HCT116 (cell line): ENCODE results near the gene C4orf51. TPM values are rescaled to one million over a fixed set of nuclear protein-coding genes. Genes with fewer than 3 reads are reported as not detected.

ENCODE experiments used
- ATAC-seq: fragments of 200-7000 bp; cut with Tn5 transposase; 2 replicates; pipeline ENCODE4 v1.9.1; 2020; ENCODE audit warnings: mild to moderate bottlenecking, moderate library complexity
- BruUV-seq: library from RNA; stranded (reverse); fragments of 400-500 nt; replicated peaks from 2 replicates; lab custom pipeline; 2021; lab: Mats Ljungman, UMichigan
- CTCF ChIA-PET: fragments of 300-600 bp; sonication (Branson Sonifier 250); formaldehyde crosslinking; loops from one replicate; lab custom pipeline; 2021; ENCODE audit warnings: antibody characterized with exemption; lab: Charles Lee
- POLR2A ChIA-PET: fragments of 300-600, 350-600 bp; sonication (Branson Sonifier 250); formaldehyde crosslinking; loops from one replicate; lab custom pipeline; 2021; ENCODE audit warnings: antibody characterized with exemption; lab: Charles Lee
- RAD21 ChIA-PET, 2 experiments: fragments of 300-600 bp; sonication (Branson Sonifier 250); formaldehyde crosslinking; loops; one replicate each; lab custom pipeline; 2023; ENCODE audit warnings: low total read pairs in 2 of 2; ENCODE audit not compliant: uncharacterized antibody in 2 of 2, unreplicated experiment in 2 of 2, low non-redundant PET in 1 of 2; lab: Charles Lee
- DNase-seq: peaks from one replicate; pipeline ENCODE4 v3.0.0-alpha.2; 2010; ENCODE audit warnings: low read depth, low spot score
- H2AFZ ChIP-seq: fragments of 200-600 bp; shearing (Covaris generic), sonication (generic); 2 replicates; pipeline ENCODE4 v1.6.1; 2017; ENCODE audit warnings: low read depth, mixed run types, mixed read lengths, antibody characterized with exemption, low read length; ENCODE audit not compliant: poor library complexity, severe bottlenecking
- H3K27ac ChIP-seq: 2 replicates; pipeline ENCODE4 v1.5.1; 2012; ENCODE audit warnings: low read depth, low read length
- H3K27me3 ChIP-seq: fragments of 200-600 bp; sonication (generic); 2 replicates; pipeline ENCODE4 v1.6.1; 2016; ENCODE audit warnings: mixed run types, low read length, mixed read lengths; ENCODE audit not compliant: insufficient read depth
- H3K36me3 ChIP-seq, 2 experiments: fragments of 200-500 bp in 1 of 2; fragments of 200-600 bp in 1 of 2; sonication (Bioruptor generic) in 1 of 2; sonication (generic) in 1 of 2; 2 replicates each; pipeline versions ENCODE4 v1.5.1 to v1.6.1; 2014 to 2016; ENCODE audit warnings: low read length in 2 of 2, inconsistent platforms in 1 of 2, mixed read lengths in 1 of 2, mixed run types in 1 of 2; ENCODE audit not compliant: insufficient read depth in 2 of 2, control insufficient read depth in 1 of 2
- H3K4me1 ChIP-seq, 2 experiments: fragments of 200-600 bp in 1 of 2; sonication (generic) in 1 of 2; 2 replicates each; pipeline versions ENCODE4 v1.5.1 to v1.6.1; 2012 to 2017; ENCODE audit warnings: low read length in 2 of 2, inconsistent platforms in 1 of 2, mild to moderate bottlenecking in 1 of 2, mixed read lengths in 1 of 2, mixed run types in 1 of 2, moderate library complexity in 1 of 2; ENCODE audit not compliant: insufficient read depth in 2 of 2, control insufficient read depth in 1 of 2
- H3K4me2 ChIP-seq: fragments of 200-600 bp; sonication (generic); 2 replicates; pipeline ENCODE4 v1.6.1; 2017; ENCODE audit warnings: mixed run types, low read length, mixed read lengths
- H3K4me3 ChIP-seq, 2 experiments: fragments of 200-600 bp in 1 of 2; sonication (generic) in 1 of 2; replicated peaks in 1 of 2; 2 replicates each; pipeline ENCODE4 v1.5.1; 2011 to 2016; ENCODE audit warnings: low read length in 2 of 2, control low read depth in 1 of 2, low read depth in 1 of 2, mild to moderate bottlenecking in 1 of 2, mixed read lengths in 1 of 2, mixed run types in 1 of 2
- H3K79me2 ChIP-seq: fragments of 200-600 bp; sonication (generic); 2 replicates; pipeline ENCODE4 v1.6.1; 2017; ENCODE audit warnings: mild to moderate bottlenecking, mixed run types, low read length, moderate library complexity, mixed read lengths; ENCODE audit not compliant: insufficient read depth
- H3K9ac ChIP-seq: fragments of 200-600 bp; sonication (generic); 2 replicates; pipeline ENCODE4 v1.6.1; 2016; ENCODE audit warnings: low read length, mixed read lengths
- H3K9me2 ChIP-seq: fragments of 200-600 bp; sonication (generic), shearing (Covaris generic); 2 replicates; pipeline ENCODE4 v1.6.1; 2017; ENCODE audit warnings: mixed run types, mild to moderate bottlenecking, moderate library complexity; ENCODE audit not compliant: insufficient read depth
- H3K9me3 ChIP-seq, 2 experiments: fragments of 200-500 bp in 1 of 2; fragments of 200-600 bp in 1 of 2; sonication (Bioruptor generic) in 1 of 2; sonication (generic) in 1 of 2; 2 replicates each; pipeline ENCODE4 v1.6.1; 2014 to 2017; ENCODE audit warnings: low read length in 2 of 2, mixed read lengths in 2 of 2, inconsistent platforms in 1 of 2, low read depth in 1 of 2, mild to moderate bottlenecking in 1 of 2, mixed run types in 1 of 2, moderate library complexity in 1 of 2; ENCODE audit not compliant: control insufficient read depth in 1 of 2, insufficient read depth in 1 of 2
- H4K20me1 ChIP-seq: fragments of 200-600 bp; sonication (generic), shearing (Covaris generic); 2 replicates; pipeline ENCODE4 v1.6.1; 2017; ENCODE audit warnings: mixed run types, mild to moderate bottlenecking, moderate library complexity; ENCODE audit not compliant: insufficient read depth
- CEBPB ChIP-seq: IDR thresholded peaks from 2 replicates; pipeline ENCODE4 v1.6.1; 2012; ENCODE audit warnings: low read depth
- CTCF ChIP-seq, 3 experiments: fragments of 200-600 bp in 1 of 3; sonication (generic) in 1 of 3; IDR thresholded peaks in 2 of 3; conservative IDR thresholded peaks in 1 of 3; 2 replicates each; pipeline ENCODE4 v1.5.1; 2012 to 2017; ENCODE audit warnings: low read depth in 2 of 3, low read length in 2 of 3, antibody characterized with exemption in 1 of 3, borderline replicate concordance in 1 of 3, control low read depth in 1 of 3, mild to moderate bottlenecking in 1 of 3, mixed read lengths in 1 of 3, mixed run types in 1 of 3, moderate library complexity in 1 of 3; ENCODE audit not compliant: insufficient read depth in 1 of 3
- ELF1 ChIP-seq: IDR thresholded peaks from 2 replicates; pipeline ENCODE4 v1.6.1; 2012; ENCODE audit warnings: low read depth, borderline replicate concordance
- POLR2A ChIP-seq: IDR thresholded peaks from 2 replicates; pipeline ENCODE4 v1.7.0; 2011; ENCODE audit warnings: borderline replicate concordance; ENCODE audit not compliant: insufficient read depth, insufficient read length; ENCODE audit errors: extremely low read depth
- SP1 ChIP-seq: IDR thresholded peaks from 2 replicates; pipeline ENCODE4 v1.6.1; 2012; ENCODE audit warnings: low read depth
- ZFX ChIP-seq: fragments of 450-650 bp; IDR thresholded peaks from 2 replicates; pipeline ENCODE4 v1.6.1; 2017
- intact Hi-C: fragments of 100-400 bp; cut with micrococcal nuclease; formaldehyde crosslinking; loops from 2 replicates; pipeline ENCODE4 v1.10.0; 2022
- total RNA-seq: library from RNA; stranded (reverse); gene quantifications from one replicate; pipeline ENCODE4 v1.2.1, GENCODE V29; 2021; ENCODE audit not compliant: unreplicated experiment

The C4orf51 gene
- total RNA-seq, 1 experiment from 2014 or later: not detected

DNA sequence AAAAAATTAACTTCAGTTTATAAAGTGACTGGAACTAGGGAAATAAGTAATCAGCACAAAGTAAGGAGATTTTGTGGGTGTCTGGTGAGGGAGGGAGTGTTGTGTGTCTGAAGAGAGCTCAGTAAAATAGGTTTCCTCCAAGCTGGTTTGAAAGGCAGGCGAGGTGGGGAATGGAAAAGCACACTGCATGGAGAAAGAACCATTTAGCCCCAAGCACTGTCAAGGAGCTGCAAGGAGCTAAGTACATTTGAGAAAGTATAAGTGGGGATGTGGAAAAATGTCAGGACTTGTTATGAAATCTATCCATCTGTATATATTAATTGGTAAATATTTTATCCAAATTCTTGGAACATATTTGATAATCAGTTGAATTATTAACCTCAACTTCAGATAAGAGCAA is 956 bp downstream of the C4orf51 start:
- TF ChIP-seq CEBPB (no peak), SP1 (no peak), ELF1 (no peak), POLR2A (no peak), ZFX (no peak)
- peak overlapping the region; percentile 57 for H2AFZ ChIP-seq
- no TSS peak for BruUV-seq
- H3K27me3 ChIP-seq: no peaks in the 10 kb centered on the region
- H3K9me2 ChIP-seq: no peaks in the 10 kb centered on the region
- H3K4me2 ChIP-seq: no peak overlapping the region
- H3K4me3 ChIP-seq: no peak overlapping the region
- H3K27ac ChIP-seq: no peak overlapping the region
- H3K36me3 ChIP-seq: no peaks in the 10 kb centered on the region
- ATAC-seq: no peak
- H3K79me2 ChIP-seq: no peaks in the 10 kb centered on the region
- intact Hi-C loops: no loop called here
- peaks cover 11 to 17% of the 10 kb centered on the region in 2 experiments; a peak in 3 of 4 replicates for H3K4me1 ChIP-seq
- no peaks in the 10 kb centered on the region for H3K9me3 ChIP-seq
- H4K20me1 ChIP-seq: no peaks in the 10 kb centered on the region
- no peak for DNase-seq
- no peak overlapping the region for H3K9ac ChIP-seq
- CTCF ChIA-PET: no interaction called here
- POLR2A ChIA-PET: no interaction called here
- RAD21 ChIA-PET: no interaction called here

DNA sequence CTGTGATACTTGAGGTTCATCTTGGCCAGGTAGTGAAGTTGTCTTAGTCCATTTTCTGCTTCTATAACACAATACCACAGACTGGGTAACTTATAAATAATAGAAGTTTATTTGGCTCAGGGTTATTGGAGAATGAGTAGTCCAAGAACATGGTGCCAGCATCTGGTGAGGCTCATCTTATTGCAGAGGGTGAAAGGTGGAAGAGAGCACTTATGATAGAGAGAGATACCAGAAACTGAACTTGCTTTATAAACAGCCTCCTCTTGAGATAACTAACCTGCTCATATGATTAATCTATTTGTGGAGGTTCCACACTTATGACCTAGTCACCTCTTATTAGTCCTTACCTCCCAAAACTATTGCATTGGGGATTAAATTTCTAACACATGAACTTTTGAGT is 1.6 kb downstream of the C4orf51 start:
- Histone ChIP-seq H4K20me1 (no peaks in the 10 kb centered on the region), H3K9me2 (no peaks in the 10 kb centered on the region), H3K27ac (no peak overlapping the region), H3K9me3 (no peaks in the 10 kb centered on the region), H3K4me1 (peaks cover 11 to 17% of the 10 kb centered on the region in 2 experiments; a peak in 3 of 4 replicates), H2AFZ (no peak overlapping the region), H3K4me2 (no peak overlapping the region), H3K36me3 (no peaks in the 10 kb centered on the region), H3K27me3 (no peaks in the 10 kb centered on the region), H3K9ac (no peak overlapping the region), H3K4me3 (no peak overlapping the region), H3K79me2 (no peaks in the 10 kb centered on the region)
- DNase-seq (no peak), ATAC-seq (no peak)
- ChIA-PET CTCF (no interaction called here), RAD21 (no interaction called here), POLR2A (no interaction called here)
- intact Hi-C loops: no loop called here
- BruUV-seq: no TSS peak
- no peak for TF ChIP-seq CTCF (IDR thresholded peaks at IDR 0.05 in 2 of 3, conservative IDR thresholded peaks at IDR 0.05 in 1 of 3; ENCODE audit: borderline replicate concordance in 1 of 3, insufficient read depth in 1 of 3, low read depth in 2 of 3, low read length in 2 of 3)
- TF ChIP-seq CEBPB: no peak
